IMR-90 (cell line): ENCODE results near the gene LYZL6.

ENCODE experiments used
- ELK1 ChIP-seq: fragments of 150-350 bp; IDR thresholded peaks from 2 replicates; pipeline ENCODE4 v1.6.1; 2016; ENCODE audit warnings: low read depth, mild to moderate bottlenecking, low read length, moderate library complexity, borderline replicate concordance
- MAZ ChIP-seq: IDR thresholded peaks from 2 replicates; pipeline ENCODE4 v1.6.1; 2012; ENCODE audit warnings: low read depth, mild to moderate bottlenecking, low read length, improper control_type of control experiment, moderate library complexity, borderline replicate concordance
- MXI1 ChIP-seq: IDR thresholded peaks from 2 replicates; pipeline ENCODE4 v1.6.1; 2012; ENCODE audit warnings: low read depth, mild to moderate bottlenecking, low read length, moderate library complexity, borderline replicate concordance
- POLR2A ChIP-seq: IDR thresholded peaks from 2 replicates; pipeline ENCODE4 v1.6.1; 2012; ENCODE audit warnings: mild to moderate bottlenecking, low read depth, low read length
- RAD21 ChIP-seq: IDR thresholded peaks from 2 replicates; pipeline ENCODE4 v1.6.1; 2012; ENCODE audit warnings: low read length, improper control_type of control experiment
- TF ChIP-seq, protein P1 (sequence below): conservative IDR thresholded peaks from 2 replicates; pipeline ENCODE4 v1.5.1; 2012; ENCODE audit warnings: mild to moderate bottlenecking, low read depth, low read length, improper control_type of control experiment

GRCh38 chr17:35981246-35981645, 37.7 kb upstream of the LYZL6 start, which contains the start of gene CCL16:
- TF ChIP-seq, protein P1, sequence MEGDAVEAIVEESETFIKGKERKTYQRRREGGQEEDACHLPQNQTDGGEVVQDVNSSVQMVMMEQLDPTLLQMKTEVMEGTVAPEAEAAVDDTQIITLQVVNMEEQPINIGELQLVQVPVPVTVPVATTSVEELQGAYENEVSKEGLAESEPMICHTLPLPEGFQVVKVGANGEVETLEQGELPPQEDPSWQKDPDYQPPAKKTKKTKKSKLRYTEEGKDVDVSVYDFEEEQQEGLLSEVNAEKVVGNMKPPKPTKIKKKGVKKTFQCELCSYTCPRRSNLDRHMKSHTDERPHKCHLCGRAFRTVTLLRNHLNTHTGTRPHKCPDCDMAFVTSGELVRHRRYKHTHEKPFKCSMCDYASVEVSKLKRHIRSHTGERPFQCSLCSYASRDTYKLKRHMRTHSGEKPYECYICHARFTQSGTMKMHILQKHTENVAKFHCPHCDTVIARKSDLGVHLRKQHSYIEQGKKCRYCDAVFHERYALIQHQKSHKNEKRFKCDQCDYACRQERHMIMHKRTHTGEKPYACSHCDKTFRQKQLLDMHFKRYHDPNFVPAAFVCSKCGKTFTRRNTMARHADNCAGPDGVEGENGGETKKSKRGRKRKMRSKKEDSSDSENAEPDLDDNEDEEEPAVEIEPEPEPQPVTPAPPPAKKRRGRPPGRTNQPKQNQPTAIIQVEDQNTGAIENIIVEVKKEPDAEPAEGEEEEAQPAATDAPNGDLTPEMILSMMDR: no peak
- TF ChIP-seq ELK1 (no peak), POLR2A (no peak), MXI1 (no peak), MAZ (no peak), RAD21 (no peak)
